Measurements from ENCODE around the gene DLG2.

- TF ChIP-seq CTCF (IDR thresholded peaks at IDR 0.05) (no peak), POLR2A (IDR thresholded peaks at IDR 0.05) (no peak)
These were observed 109.9 kb downstream of the DLG2 start for GRCh38 chr11:85517272-85517671.
